Ascending aorta (tissue), 2 donors: ENCODE data around the gene WBP2. TPM values are rescaled to one million over a fixed set of nuclear protein-coding genes. Genes with fewer than 3 reads are reported as not detected.

ENCODE experiments used
- DNase-seq, 2 donors: peaks; one replicate each; pipeline ENCODE4 v3.0.0-alpha.2; 2019; ENCODE audit warnings: low spot score in 2 of 2
- H3K27ac ChIP-seq, 2 donors: fragments of 200-600 bp; sonication (generic); one replicate each; pipeline ENCODE4 v1.5.1; 2016 to 2017; ENCODE audit warnings: mild to moderate bottlenecking in 1 of 2
- H3K27me3 ChIP-seq: fragments of 200-600 bp; sonication (generic); one replicate; pipeline ENCODE4 v1.5.1; 2017
- H3K36me3 ChIP-seq, 2 donors: fragments of 200-600 bp; sonication (generic); one replicate each; pipeline ENCODE4 v1.5.1; 2016
- H3K4me1 ChIP-seq, 2 donors: fragments of 200-600 bp; sonication (generic); one replicate each; pipeline ENCODE4 v1.5.1; 2016 to 2017; ENCODE audit warnings: mild to moderate bottlenecking in 1 of 2
- H3K4me3 ChIP-seq, 2 donors: fragments of 200-600 bp; sonication (generic); one replicate each; pipeline ENCODE4 v1.5.1; 2016 to 2017; ENCODE audit warnings: mild to moderate bottlenecking in 1 of 2
- H3K9me3 ChIP-seq, 2 donors: fragments of 200-600 bp; sonication (generic); one replicate each; pipeline ENCODE4 v1.5.1; 2016
- intact Hi-C: fragments of 100-400 bp; cut with DNase I; formaldehyde crosslinking; loops from one replicate; pipeline ENCODE4 v1.15.1; 2023
- total RNA-seq: library from RNA; depleted of rRNA; stranded (reverse); fragments of >200 nt; gene quantifications from one replicate; pipeline ENCODE4 v1.1.0, GENCODE V29; 2016
- TF ChIP-seq, protein P1 (sequence below), 3 experiments: fragments of 200-600 bp in 2 of 3; fragments of 450-650 bp in 1 of 3; sonication (generic) in 2 of 3; IDR thresholded peaks; one replicate each; pipeline ENCODE4 v1.5.1; 2016 to 2019; ENCODE audit warnings: antibody characterized with exemption in 3 of 3, mild to moderate bottlenecking in 1 of 3, moderate library complexity in 1 of 3

Gene WBP2
- total RNA-seq, 1 donor from 2014 or later = 50.7 TPM

- peaks cover 21 to 38% of the 10 kb centered on the region in 2 donors for H3K36me3 ChIP-seq
- TF ChIP-seq, protein P1, sequence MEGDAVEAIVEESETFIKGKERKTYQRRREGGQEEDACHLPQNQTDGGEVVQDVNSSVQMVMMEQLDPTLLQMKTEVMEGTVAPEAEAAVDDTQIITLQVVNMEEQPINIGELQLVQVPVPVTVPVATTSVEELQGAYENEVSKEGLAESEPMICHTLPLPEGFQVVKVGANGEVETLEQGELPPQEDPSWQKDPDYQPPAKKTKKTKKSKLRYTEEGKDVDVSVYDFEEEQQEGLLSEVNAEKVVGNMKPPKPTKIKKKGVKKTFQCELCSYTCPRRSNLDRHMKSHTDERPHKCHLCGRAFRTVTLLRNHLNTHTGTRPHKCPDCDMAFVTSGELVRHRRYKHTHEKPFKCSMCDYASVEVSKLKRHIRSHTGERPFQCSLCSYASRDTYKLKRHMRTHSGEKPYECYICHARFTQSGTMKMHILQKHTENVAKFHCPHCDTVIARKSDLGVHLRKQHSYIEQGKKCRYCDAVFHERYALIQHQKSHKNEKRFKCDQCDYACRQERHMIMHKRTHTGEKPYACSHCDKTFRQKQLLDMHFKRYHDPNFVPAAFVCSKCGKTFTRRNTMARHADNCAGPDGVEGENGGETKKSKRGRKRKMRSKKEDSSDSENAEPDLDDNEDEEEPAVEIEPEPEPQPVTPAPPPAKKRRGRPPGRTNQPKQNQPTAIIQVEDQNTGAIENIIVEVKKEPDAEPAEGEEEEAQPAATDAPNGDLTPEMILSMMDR (IDR thresholded peaks at IDR 0.05) = no peak
- DNase-seq = no peak
- intact Hi-C loops = no loop called here
- no peaks in the 10 kb centered on the region for H3K9me3 ChIP-seq
- peaks cover 11 to 13% of the 10 kb centered on the region in 2 donors for H3K4me1 ChIP-seq
- no peaks in the 10 kb centered on the region for H3K27me3 ChIP-seq
- no peak overlapping the region for H3K4me3 ChIP-seq
- no peak overlapping the region for H3K27ac ChIP-seq
These were observed 24.0 kb downstream of the WBP2 start for GRCh38 chr17:75831032-75831571.

GRCh38 chr17:75830164-75831031, 24.7 kb downstream of the WBP2 start:
- Histone ChIP-seq H3K4me1 (peaks cover 11 to 13% of the 10 kb centered on the region in 2 donors), H3K27ac (no peak overlapping the region), H3K4me3 (no peak overlapping the region), H3K9me3 (no peaks in the 10 kb centered on the region), H3K36me3 (peaks cover 21 to 33% of the 10 kb centered on the region in 2 donors), H3K27me3 (no peaks in the 10 kb centered on the region)
- DNase-seq = no peak
- TF ChIP-seq, protein P1 (IDR thresholded peaks at IDR 0.05) = peak in 2 of 3 experiments; percentile 23 to 42
- intact Hi-C loops = no loop called here

DNA sequence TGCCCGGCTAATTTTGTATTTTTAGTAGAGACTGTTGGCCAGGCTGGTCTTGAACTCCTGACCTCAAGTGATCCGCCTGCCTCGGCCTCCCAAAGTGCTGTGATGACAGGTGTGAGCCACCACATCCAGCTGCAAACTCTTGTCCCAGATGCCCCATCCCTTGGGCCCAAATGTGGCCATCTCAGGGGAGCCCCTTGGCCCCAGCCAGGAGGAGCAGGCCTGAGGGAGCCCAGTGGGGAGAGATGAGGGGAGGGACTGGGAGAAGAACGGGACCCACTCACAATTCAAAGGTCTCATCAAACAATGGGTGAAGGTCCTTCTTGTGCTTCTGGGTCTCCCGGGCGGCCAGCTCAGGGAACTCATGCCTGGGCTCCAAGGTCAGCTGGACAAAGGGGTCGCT, 25.4 kb downstream of the WBP2 start:
- Histone ChIP-seq H3K4me1 (peaks cover 11 to 13% of the 10 kb centered on the region in 2 donors), H3K27ac (no peak overlapping the region), H3K9me3 (no peaks in the 10 kb centered on the region), H3K36me3 (peaks cover 21 to 39% of the 10 kb centered on the region in 2 donors), H3K4me3 (no peak overlapping the region), H3K27me3 (no peaks in the 10 kb centered on the region)
- TF ChIP-seq, protein P1 (IDR thresholded peaks at IDR 0.05) = no peak
- no peak for DNase-seq
- intact Hi-C loops = loop anchor here (5.0 kb wide), 1 partner anchor 77 kb away; no protein-coding TSS in a partner anchor

- Histone ChIP-seq H3K9me3 (no peaks in the 10 kb centered on the region), H3K27ac (peak overlapping the region in 1 of 2 donors; percentile 88), H3K4me3 (no peak overlapping the region), H3K36me3 (peaks cover 19 to 39% of the 10 kb centered on the region in 2 donors), H3K27me3 (no peaks in the 10 kb centered on the region), H3K4me1 (peaks cover 11 to 13% of the 10 kb centered on the region in 2 donors)
- TF ChIP-seq, protein P1 (IDR thresholded peaks at IDR 0.05) = no peak
- intact Hi-C loops = loop anchor here (5.0 kb wide), 1 partner anchor 76 kb away; no protein-coding TSS in a partner anchor
- no peak for DNase-seq
These were observed 26.4 kb downstream of the WBP2 start for GRCh38 chr17:75828741-75829140.

DNA sequence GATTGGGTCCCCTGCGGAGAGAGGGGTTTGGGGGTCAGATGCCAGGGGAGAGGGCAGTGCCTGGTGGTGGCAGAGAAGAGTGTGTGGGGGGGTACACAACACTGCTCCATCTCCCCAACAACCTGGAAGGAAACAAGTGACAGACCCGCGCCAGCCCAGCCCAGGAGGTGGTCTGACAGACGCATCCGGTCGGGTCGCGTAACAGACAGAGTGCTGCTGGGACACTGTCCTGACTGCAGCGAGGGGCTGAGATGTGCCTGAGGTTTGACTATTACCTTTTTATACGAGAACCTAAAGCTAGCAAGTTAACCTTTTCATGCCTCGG, 27.1 kb downstream of the WBP2 start:
- peaks cover 23 to 43% of the 10 kb centered on the region in 2 donors for H3K36me3 ChIP-seq
- TF ChIP-seq, protein P1 (IDR thresholded peaks at IDR 0.05) = no peak
- intact Hi-C loops = loop anchor here (5.0 kb wide), 1 partner anchor 76 kb away; no protein-coding TSS in a partner anchor
- no peaks in the 10 kb centered on the region for H3K9me3 ChIP-seq
- peak overlapping the region in 1 of 2 donors; percentile 47 for H3K4me3 ChIP-seq
- H3K4me1 ChIP-seq = peaks cover 11 to 13% of the 10 kb centered on the region in 2 donors
- DNase-seq = no peak
- H3K27me3 ChIP-seq = no peaks in the 10 kb centered on the region
- peak overlapping the region; percentile 88 for H3K27ac ChIP-seq
